HG03108 (cell line): ENCODE measurements around the gene SEMA6B.

Experiments
- ATAC-seq: cut with Tn5 transposase; IDR thresholded peaks from one replicate; pipeline ENCODE4 v1.9.1; 2021; ENCODE audit warnings: moderate library complexity; ENCODE audit not compliant: unreplicated experiment

Gene SEMA6B

GRCh38 chr19:4510435-4511255 lies 48.8 kb downstream of the SEMA6B start:
- ATAC-seq, result no peak

- no peak for ATAC-seq
Observed at GRCh38 chr19:4508698-4509097, 50.8 kb downstream of the SEMA6B start.

GRCh38 chr19:4507804-4508203 lies 51.7 kb downstream of the SEMA6B start:
- no peak for ATAC-seq

GRCh38 chr19:4507150-4507452 lies 52.4 kb downstream of the SEMA6B start:
- ATAC-seq, result no peak

GRCh38 chr19:4506449-4507149 lies 52.9 kb downstream of the SEMA6B start:
- ATAC-seq, result no peak

- ATAC-seq, result no peak
Observed at GRCh38 chr19:4505570-4506448, 53.7 kb downstream of the SEMA6B start.

- no peak for ATAC-seq
Observed at GRCh38 chr19:4504891-4505569, 54.5 kb downstream of the SEMA6B start.

- no peak for ATAC-seq
Observed at GRCh38 chr19:4504297-4504701, 55.2 kb downstream of the SEMA6B start.

GRCh38 chr19:4503825-4504170 lies 55.7 kb downstream of the SEMA6B start:
- no peak for ATAC-seq

GRCh38 chr19:4503132-4503824 lies 56.2 kb downstream of the SEMA6B start:
- no peak for ATAC-seq

- no peak for ATAC-seq
Observed at GRCh38 chr19:4502282-4503131, 57.0 kb downstream of the SEMA6B start.

GRCh38 chr19:4501691-4502090 lies 57.8 kb downstream of the SEMA6B start:
- ATAC-seq, result no peak

- no peak for ATAC-seq
Observed at GRCh38 chr19:4500841-4501591, 58.5 kb downstream of the SEMA6B start.

- ATAC-seq, result no peak
Observed at GRCh38 chr19:4499855-4500254, 59.6 kb downstream of the SEMA6B start.

- no peak for ATAC-seq
Observed at GRCh38 chr19:4499318-4499717, 60.2 kb downstream of the SEMA6B start.

GRCh38 chr19:4498694-4499093 lies 60.8 kb downstream of the SEMA6B start:
- ATAC-seq, result no peak

GRCh38 chr19:4497770-4498389 lies 61.6 kb downstream of the SEMA6B start:
- ATAC-seq, result no peak

- ATAC-seq, result no peak
Observed at GRCh38 chr19:4496304-4496703, 63.2 kb downstream of the SEMA6B start.
